Measurements from ENCODE around the gene EFCAB13.

DNA sequence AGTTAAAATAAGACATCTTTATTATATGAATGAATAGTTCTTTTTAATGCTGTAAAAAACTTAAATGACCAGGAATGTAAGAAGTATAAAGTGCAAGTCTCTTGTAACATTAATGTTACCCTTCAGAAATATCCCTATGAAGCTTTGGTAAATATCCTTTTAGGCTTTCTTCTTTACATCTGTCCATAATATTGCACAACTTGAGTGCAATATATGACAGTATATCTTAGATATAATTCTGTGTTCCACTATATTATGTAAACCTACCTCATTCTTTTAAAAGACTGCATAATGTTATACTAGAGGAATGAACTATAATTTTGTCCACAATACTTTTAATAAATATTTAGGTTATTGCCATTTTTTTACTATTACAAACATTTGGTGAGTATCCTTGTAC is 81.1 kb downstream of the EFCAB13 start:
- TF ChIP-seq, protein P1, sequence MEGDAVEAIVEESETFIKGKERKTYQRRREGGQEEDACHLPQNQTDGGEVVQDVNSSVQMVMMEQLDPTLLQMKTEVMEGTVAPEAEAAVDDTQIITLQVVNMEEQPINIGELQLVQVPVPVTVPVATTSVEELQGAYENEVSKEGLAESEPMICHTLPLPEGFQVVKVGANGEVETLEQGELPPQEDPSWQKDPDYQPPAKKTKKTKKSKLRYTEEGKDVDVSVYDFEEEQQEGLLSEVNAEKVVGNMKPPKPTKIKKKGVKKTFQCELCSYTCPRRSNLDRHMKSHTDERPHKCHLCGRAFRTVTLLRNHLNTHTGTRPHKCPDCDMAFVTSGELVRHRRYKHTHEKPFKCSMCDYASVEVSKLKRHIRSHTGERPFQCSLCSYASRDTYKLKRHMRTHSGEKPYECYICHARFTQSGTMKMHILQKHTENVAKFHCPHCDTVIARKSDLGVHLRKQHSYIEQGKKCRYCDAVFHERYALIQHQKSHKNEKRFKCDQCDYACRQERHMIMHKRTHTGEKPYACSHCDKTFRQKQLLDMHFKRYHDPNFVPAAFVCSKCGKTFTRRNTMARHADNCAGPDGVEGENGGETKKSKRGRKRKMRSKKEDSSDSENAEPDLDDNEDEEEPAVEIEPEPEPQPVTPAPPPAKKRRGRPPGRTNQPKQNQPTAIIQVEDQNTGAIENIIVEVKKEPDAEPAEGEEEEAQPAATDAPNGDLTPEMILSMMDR (IDR thresholded peaks at IDR 0.05; ENCODE audit: poor library complexity): no peak
- TF ChIP-seq EZH2 (IDR thresholded peaks at IDR 0.05; ENCODE audit: borderline replicate concordance) (no peak), EZH2phosphoT487 (IDR thresholded peaks at IDR 0.05; ENCODE audit: low read depth, severe bottlenecking, unreplicated experiment) (no peak)

Measured in hepatocyte (in vitro differentiated cells).